Astrocyte (in vitro differentiated cells and primary cell): ENCODE data around the gene PRRG2.

ENCODE experiments used
- CTCF ChIP-seq: IDR thresholded peaks from 2 replicates; pipeline ENCODE4 v1.5.1; 2011; ENCODE audit warnings: low read depth, mild to moderate bottlenecking, inconsistent platforms, low read length, moderate library complexity; ENCODE audit not compliant: insufficient read depth
- EZH2 ChIP-seq: IDR thresholded peaks from 2 replicates; pipeline ENCODE4 v1.6.1; 2012; ENCODE audit warnings: mild to moderate bottlenecking, low read length, inconsistent platforms; ENCODE audit not compliant: insufficient read depth

- TF ChIP-seq CTCF: no peak
- no peak for TF ChIP-seq EZH2
Observed at GRCh38 chr19:49631610-49632192, 50.6 kb downstream of the PRRG2 start.
